ENCODE data around the gene STK10.

The STK10 gene

GRCh38 chr5:172102218-172102870, 85.7 kb downstream of the STK10 start:
- no peak overlapping the region for H3K27ac ChIP-seq (ENCODE audit: insufficient read depth, low read depth, low read length, poor library complexity, severe bottlenecking)

GRCh38 chr5:172101547-172102217, 86.3 kb downstream of the STK10 start:
- Histone ChIP-seq H3K4me3 (ENCODE audit: insufficient read depth, low read depth, low read length) (no peak overlapping the region), H3K9me3 (ENCODE audit: control insufficient read depth, low read length) (no peaks in the 10 kb centered on the region), H3K4me1 (ENCODE audit: control insufficient read depth, insufficient read depth, low read length) (peaks cover 23% of the 10 kb centered on the region), H3K27ac (ENCODE audit: insufficient read depth, low read depth, low read length, poor library complexity, severe bottlenecking) (no peak overlapping the region), H3K27me3 (ENCODE audit: control insufficient read depth, insufficient read depth, low read length, poor library complexity, severe bottlenecking) (no peaks in the 10 kb centered on the region), H3K36me3 (ENCODE audit: control insufficient read depth, insufficient read depth, low read length) (no peaks in the 10 kb centered on the region)
- 94 to 96% methylated on average over 14 of the region's 14 CpGs for WGBS, 2 experiments

More at GRCh38 chr5:172102218-172102870, 85.7 kb downstream of the STK10 start:
- Histone ChIP-seq H3K9me3 (ENCODE audit: control insufficient read depth, low read length) (no peaks in the 10 kb centered on the region), H3K4me3 (ENCODE audit: insufficient read depth, low read depth, low read length) (no peak overlapping the region), H3K36me3 (ENCODE audit: control insufficient read depth, insufficient read depth, low read length) (no peaks in the 10 kb centered on the region), H3K4me1 (ENCODE audit: control insufficient read depth, insufficient read depth, low read length) (peaks cover 23% of the 10 kb centered on the region), H3K27me3 (ENCODE audit: control insufficient read depth, insufficient read depth, low read length, poor library complexity, severe bottlenecking) (no peaks in the 10 kb centered on the region)
- WGBS, 2 experiments: 91 to 94% methylated on average over 22 of the region's 22 CpGs

- 91 to 93% methylated on average over 4 of the region's 4 CpGs for WGBS, 2 experiments
- Histone ChIP-seq H3K4me3 (ENCODE audit: insufficient read depth, low read depth, low read length) (no peak overlapping the region), H3K36me3 (ENCODE audit: control insufficient read depth, insufficient read depth, low read length) (no peaks in the 10 kb centered on the region), H3K4me1 (ENCODE audit: control insufficient read depth, insufficient read depth, low read length) (peaks cover 15% of the 10 kb centered on the region), H3K27me3 (ENCODE audit: control insufficient read depth, insufficient read depth, low read length, poor library complexity, severe bottlenecking) (no peaks in the 10 kb centered on the region), H3K27ac (ENCODE audit: insufficient read depth, low read depth, low read length, poor library complexity, severe bottlenecking) (no peak overlapping the region), H3K9me3 (ENCODE audit: control insufficient read depth, low read length) (no peaks in the 10 kb centered on the region)
Observed at GRCh38 chr5:172098883-172099282, 89.1 kb downstream of the STK10 start.

GRCh38 chr5:172098046-172098445, 90.0 kb downstream of the STK10 start:
- H3K9me3 ChIP-seq (ENCODE audit: control insufficient read depth, low read length): no peaks in the 10 kb centered on the region
- H3K36me3 ChIP-seq (ENCODE audit: control insufficient read depth, insufficient read depth, low read length): no peaks in the 10 kb centered on the region
- H3K4me1 ChIP-seq (ENCODE audit: control insufficient read depth, insufficient read depth, low read length): peaks cover 7% of the 10 kb centered on the region
- no peak overlapping the region for H3K4me3 ChIP-seq (ENCODE audit: insufficient read depth, low read depth, low read length)
- H3K27ac ChIP-seq (ENCODE audit: insufficient read depth, low read depth, low read length, poor library complexity, severe bottlenecking): no peak overlapping the region
- no peaks in the 10 kb centered on the region for H3K27me3 ChIP-seq (ENCODE audit: control insufficient read depth, insufficient read depth, low read length, poor library complexity, severe bottlenecking)
- 91 to 94% methylated on average over 6 of the region's 6 CpGs for WGBS, 2 experiments

- Histone ChIP-seq H3K27me3 (ENCODE audit: control insufficient read depth, insufficient read depth, low read length, poor library complexity, severe bottlenecking) (no peaks in the 10 kb centered on the region), H3K4me1 (ENCODE audit: control insufficient read depth, insufficient read depth, low read length) (peaks cover 5% of the 10 kb centered on the region), H3K4me3 (ENCODE audit: insufficient read depth, low read depth, low read length) (no peak overlapping the region), H3K9me3 (ENCODE audit: control insufficient read depth, low read length) (no peaks in the 10 kb centered on the region), H3K36me3 (ENCODE audit: control insufficient read depth, insufficient read depth, low read length) (no peaks in the 10 kb centered on the region), H3K27ac (ENCODE audit: insufficient read depth, low read depth, low read length, poor library complexity, severe bottlenecking) (no peak overlapping the region)
- 94 to 95% methylated on average over 14 of the region's 14 CpGs for WGBS, 2 experiments
Observed at GRCh38 chr5:172097356-172097755, 90.7 kb downstream of the STK10 start.

- 79 to 84% methylated on average over 20 to 21 of the region's 21 CpGs for WGBS, 2 experiments
- H3K4me1 ChIP-seq (ENCODE audit: control insufficient read depth, insufficient read depth, low read length): peaks cover 5% of the 10 kb centered on the region
- no peak overlapping the region for H3K27ac ChIP-seq (ENCODE audit: insufficient read depth, low read depth, low read length, poor library complexity, severe bottlenecking)
- H3K27me3 ChIP-seq (ENCODE audit: control insufficient read depth, insufficient read depth, low read length, poor library complexity, severe bottlenecking): no peaks in the 10 kb centered on the region
- no peaks in the 10 kb centered on the region for H3K9me3 ChIP-seq (ENCODE audit: control insufficient read depth, low read length)
- H3K4me3 ChIP-seq (ENCODE audit: insufficient read depth, low read depth, low read length): no peak overlapping the region
- H3K36me3 ChIP-seq (ENCODE audit: control insufficient read depth, insufficient read depth, low read length): no peaks in the 10 kb centered on the region
Observed at GRCh38 chr5:172096207-172096940, 91.7 kb downstream of the STK10 start.

- Histone ChIP-seq H3K9me3 (ENCODE audit: control insufficient read depth, low read length) (no peaks in the 10 kb centered on the region), H3K27me3 (ENCODE audit: control insufficient read depth, insufficient read depth, low read length, poor library complexity, severe bottlenecking) (no peaks in the 10 kb centered on the region), H3K4me3 (ENCODE audit: insufficient read depth, low read depth, low read length) (no peak overlapping the region), H3K27ac (ENCODE audit: insufficient read depth, low read depth, low read length, poor library complexity, severe bottlenecking) (no peak overlapping the region), H3K4me1 (ENCODE audit: control insufficient read depth, insufficient read depth, low read length) (peaks cover 5% of the 10 kb centered on the region), H3K36me3 (ENCODE audit: control insufficient read depth, insufficient read depth, low read length) (no peaks in the 10 kb centered on the region)
- WGBS, 2 experiments: 90 to 93% methylated on average over 11 of the region's 11 CpGs
Observed at GRCh38 chr5:172095368-172096206, 92.4 kb downstream of the STK10 start.

- 90 to 100% methylated on average over 3 of the region's 3 CpGs for WGBS, 2 experiments
- Histone ChIP-seq H3K4me1 (ENCODE audit: control insufficient read depth, insufficient read depth, low read length) (peaks cover 5% of the 10 kb centered on the region), H3K36me3 (ENCODE audit: control insufficient read depth, insufficient read depth, low read length) (no peaks in the 10 kb centered on the region), H3K27me3 (ENCODE audit: control insufficient read depth, insufficient read depth, low read length, poor library complexity, severe bottlenecking) (no peaks in the 10 kb centered on the region), H3K27ac (ENCODE audit: insufficient read depth, low read depth, low read length, poor library complexity, severe bottlenecking) (no peak overlapping the region), H3K9me3 (ENCODE audit: control insufficient read depth, low read length) (no peaks in the 10 kb centered on the region), H3K4me3 (ENCODE audit: insufficient read depth, low read depth, low read length) (no peak overlapping the region)
Observed at GRCh38 chr5:172093965-172094364, 94.1 kb downstream of the STK10 start.

GRCh38 chr5:172093559-172093958, 94.5 kb downstream of the STK10 start:
- H3K4me1 ChIP-seq (ENCODE audit: control insufficient read depth, insufficient read depth, low read length): peaks cover 5% of the 10 kb centered on the region
- H3K27ac ChIP-seq (ENCODE audit: insufficient read depth, low read depth, low read length, poor library complexity, severe bottlenecking): no peak overlapping the region
- H3K27me3 ChIP-seq (ENCODE audit: control insufficient read depth, insufficient read depth, low read length, poor library complexity, severe bottlenecking): no peaks in the 10 kb centered on the region
- H3K9me3 ChIP-seq (ENCODE audit: control insufficient read depth, low read length): no peaks in the 10 kb centered on the region
- no peaks in the 10 kb centered on the region for H3K36me3 ChIP-seq (ENCODE audit: control insufficient read depth, insufficient read depth, low read length)
- no peak overlapping the region for H3K4me3 ChIP-seq (ENCODE audit: insufficient read depth, low read depth, low read length)
- 95% methylated on average over 9 to 10 of the region's 10 CpGs for WGBS, 2 experiments

Data from ectodermal cell (in vitro differentiated cells).